HG03135 (cell line): ENCODE data around the gene SIRT6.
"Not testable (repeated sequence)": the region's sequence is repeated elsewhere in the genome, so short reads cannot be mapped to it uniquely, and the experiment has no call there.

Source experiments
- ATAC-seq: cut with Tn5 transposase; IDR thresholded peaks from one replicate; pipeline ENCODE4 v1.9.1; 2021; ENCODE audit warnings: mild to moderate bottlenecking, moderate library complexity; ENCODE audit not compliant: unreplicated experiment

SIRT6 gene

GRCh38 chr19:4182084-4182810 is at the start of gene SIRT6, which contains the start of gene ANKRD24:
Gene SIRT6 (minus strand): TSS chr19:4182563. CDS start chr19:4182539, 24 bp downstream.
Gene ANKRD24 (plus strand): TSS chr19:4182689. CDS start chr19:4186426, 3,737 bp downstream.
- ATAC-seq: peak; percentile 58

- not testable (repeated sequence) for ATAC-seq
Observed at GRCh38 chr19:4232139-4232538, 49.8 kb upstream of the SIRT6 start.

DNA sequence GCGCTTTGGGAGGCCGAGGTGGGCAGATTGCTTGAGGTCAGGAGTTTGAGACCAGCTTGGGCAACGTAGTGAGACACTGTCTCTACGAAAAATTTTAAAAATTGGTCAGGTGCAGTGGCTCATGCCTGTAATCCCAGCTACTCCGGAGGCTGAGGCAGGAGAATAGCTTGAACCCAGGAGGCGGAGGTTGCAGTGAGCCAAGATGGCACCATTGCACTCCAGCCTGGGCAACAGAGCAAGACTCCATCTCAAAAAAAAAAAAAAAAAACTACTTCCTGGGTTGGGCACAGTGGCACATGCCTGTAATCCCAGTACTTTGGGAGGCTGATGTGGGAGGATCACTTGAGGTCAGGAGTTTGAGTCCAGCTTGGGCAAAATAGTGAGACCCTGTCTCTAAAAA is 49.2 kb upstream of the SIRT6 start:
- not testable (repeated sequence) for ATAC-seq

GRCh38 chr19:4230237-4230636 is 47.9 kb upstream of the SIRT6 start:
- ATAC-seq: not testable (repeated sequence)

DNA sequence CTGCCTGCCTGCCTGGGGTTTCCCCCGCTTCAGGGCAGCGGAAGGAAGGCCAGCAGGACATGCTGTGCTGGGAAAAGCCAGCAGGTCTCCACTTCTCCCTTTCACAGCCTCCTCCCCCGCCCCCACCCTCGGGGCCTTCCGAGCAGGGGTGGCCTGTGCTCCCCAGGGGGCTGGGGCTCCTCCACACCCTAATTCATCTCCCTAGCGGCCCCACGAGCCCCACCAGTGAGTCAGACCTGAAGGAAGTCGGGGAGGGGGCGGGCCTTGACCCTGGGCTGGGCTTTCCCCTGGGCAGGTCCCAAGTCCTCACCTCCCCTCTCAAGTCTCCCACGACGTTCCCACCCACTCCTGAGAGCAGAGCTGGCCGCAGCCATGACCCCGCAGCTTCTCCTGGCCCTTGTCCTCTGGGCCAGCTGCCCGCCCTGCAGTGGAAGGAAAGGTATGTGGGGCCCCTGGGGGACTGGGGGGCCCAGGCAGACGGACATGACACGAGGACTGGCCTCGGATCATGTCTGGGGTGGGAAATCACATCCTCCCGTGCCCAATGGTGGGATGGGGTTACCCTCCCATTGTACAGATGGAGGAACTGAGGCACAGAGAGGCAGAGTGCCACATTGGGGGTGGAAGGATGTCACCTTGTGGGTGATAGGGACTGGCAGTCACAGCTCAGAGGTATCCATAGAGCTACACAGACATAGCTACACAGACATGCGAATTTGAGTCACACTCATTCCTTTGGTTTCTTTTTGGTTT is 47.0 kb upstream of the SIRT6 start, which contains the start of gene EBI3:
Gene EBI3 (plus strand): TSS at position 345 of the 753 bp plus-strand sequence. CDS start 28 bp downstream, at position 373.
- peak; percentile 51 for ATAC-seq

DNA sequence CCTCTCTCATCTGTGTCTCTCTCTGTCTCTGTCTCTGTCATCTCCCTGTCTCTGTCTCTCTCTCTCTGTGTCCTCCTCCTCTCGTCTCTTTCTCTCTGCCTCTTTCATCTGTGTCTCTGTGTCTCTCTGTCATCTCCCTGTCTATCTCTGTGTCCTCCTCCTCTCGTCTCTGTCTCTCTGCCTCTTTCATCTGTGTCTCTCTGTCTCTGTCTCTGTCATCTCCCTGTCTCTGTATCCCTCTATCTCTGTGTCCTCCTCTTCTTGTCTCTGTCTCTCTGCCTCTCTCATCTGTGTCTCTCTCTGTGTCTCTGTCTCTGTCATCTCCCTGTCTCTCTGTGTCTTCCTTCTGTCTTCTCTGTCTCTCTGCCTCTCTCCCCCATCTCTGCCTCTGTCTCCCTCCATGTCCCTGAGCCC is 46.4 kb upstream of the SIRT6 start:
- no peak for ATAC-seq

- no peak for ATAC-seq
Observed at GRCh38 chr19:4227771-4228170, 45.4 kb upstream of the SIRT6 start.

- ATAC-seq: no peak
Observed at GRCh38 chr19:4225885-4226284, 43.5 kb upstream of the SIRT6 start.

DNA sequence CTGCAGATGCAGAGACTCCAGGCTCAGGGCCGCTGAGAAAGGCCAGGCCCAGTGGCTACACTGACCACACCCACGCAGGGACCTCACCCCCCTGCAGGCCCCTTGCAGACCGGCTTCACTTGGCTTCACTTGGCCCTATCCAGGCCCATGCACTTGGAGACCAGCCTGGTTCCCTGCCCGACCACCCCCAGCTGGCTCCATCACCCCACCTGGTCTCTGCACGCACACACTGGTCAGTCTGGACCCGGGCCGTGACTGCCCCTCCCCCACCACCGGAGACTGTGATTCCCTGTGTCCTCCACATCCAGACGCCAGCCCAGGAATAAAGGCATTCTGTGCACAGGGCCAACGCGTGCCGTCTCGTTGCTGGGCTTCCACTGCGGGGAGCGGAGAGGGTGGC is 42.1 kb upstream of the SIRT6 start:
- no peak for ATAC-seq

- no peak for ATAC-seq
Observed at GRCh38 chr19:4220188-4220587, 37.8 kb upstream of the SIRT6 start.

GRCh38 chr19:4218523-4218922 is 36.2 kb upstream of the SIRT6 start:
- ATAC-seq: not testable (repeated sequence)

GRCh38 chr19:4217429-4218264 is 35.3 kb upstream of the SIRT6 start:
- no peak for ATAC-seq

DNA sequence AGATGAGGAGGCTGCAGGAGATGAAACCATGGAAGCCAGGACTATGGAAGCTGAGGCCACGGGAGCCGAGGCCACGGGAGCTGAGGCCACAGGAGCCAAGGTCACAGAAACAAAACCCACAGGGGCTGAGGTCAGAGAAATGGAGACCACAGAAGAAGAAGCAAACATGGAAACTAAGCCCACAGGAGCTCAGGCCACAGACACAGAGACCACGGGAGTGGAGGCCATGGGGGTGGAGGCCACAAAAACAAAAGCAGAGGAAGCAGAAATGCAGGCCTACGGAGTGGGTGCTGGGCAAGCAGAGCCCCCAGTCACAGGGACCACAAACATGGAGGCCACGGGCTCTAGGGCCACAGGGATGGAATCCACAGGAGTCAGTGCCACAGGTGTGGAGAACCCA is 34.5 kb upstream of the SIRT6 start:
- ATAC-seq: no peak

DNA sequence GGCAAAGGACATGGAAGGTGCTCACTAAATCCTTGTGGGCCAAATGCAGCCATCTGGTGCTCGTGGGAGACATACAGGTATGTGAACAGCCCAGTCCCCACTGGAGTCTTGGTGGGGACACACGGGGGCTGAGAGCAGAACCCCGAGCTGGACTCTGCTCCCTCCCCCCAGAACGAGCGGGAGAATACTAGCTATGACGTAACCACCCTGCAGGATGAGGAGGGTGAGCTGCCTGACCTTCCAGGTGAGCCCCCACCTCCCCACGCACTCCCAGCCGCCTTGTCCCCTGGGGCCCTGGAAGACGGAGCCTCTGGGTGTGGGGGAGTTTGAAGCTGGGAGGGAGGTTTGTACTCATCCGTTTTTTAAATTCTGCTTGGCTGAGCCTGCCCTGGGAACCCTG is 33.4 kb upstream of the SIRT6 start:
- ATAC-seq: no peak

GRCh38 chr19:4213116-4213515 is 30.8 kb upstream of the SIRT6 start:
- ATAC-seq: no peak

- ATAC-seq: no peak
Observed at GRCh38 chr19:4210166-4210731, 27.9 kb upstream of the SIRT6 start.

GRCh38 chr19:4208385-4209094 is 26.2 kb upstream of the SIRT6 start:
- ATAC-seq: no peak

GRCh38 chr19:4206818-4207484 is 24.6 kb upstream of the SIRT6 start:
- no peak for ATAC-seq

DNA sequence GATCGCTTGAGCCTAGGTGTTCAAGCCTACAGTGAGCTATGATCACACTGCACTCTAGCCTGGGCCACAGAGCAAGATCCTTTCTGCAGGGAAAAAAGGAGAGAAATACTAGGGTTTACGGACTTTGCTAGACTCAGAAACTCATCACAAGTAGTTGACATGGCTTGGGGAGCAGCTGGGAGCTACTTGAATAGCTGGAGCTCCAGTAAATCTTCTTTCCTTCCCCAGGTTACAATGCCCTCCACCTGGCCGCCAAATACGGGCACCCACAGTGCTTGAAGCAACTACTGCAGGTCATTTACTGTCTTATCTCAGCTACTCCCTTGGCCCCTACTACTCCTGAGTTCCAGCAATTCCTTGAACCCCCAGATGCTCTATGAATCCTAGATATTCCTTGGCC is 19.4 kb upstream of the SIRT6 start:
- ATAC-seq: no peak
